ENCODE results near the gene NOC2L. TPM values are rescaled to one million over a fixed set of nuclear protein-coding genes. Genes with fewer than 3 reads are reported as not detected.
"Not testable (repeated sequence)": the region's sequence is repeated elsewhere in the genome, so short reads cannot be mapped to it uniquely, and the experiment has no call there.

The NOC2L gene
- total RNA-seq, 1 donor from 2014 or later = 71.9 TPM

DNA sequence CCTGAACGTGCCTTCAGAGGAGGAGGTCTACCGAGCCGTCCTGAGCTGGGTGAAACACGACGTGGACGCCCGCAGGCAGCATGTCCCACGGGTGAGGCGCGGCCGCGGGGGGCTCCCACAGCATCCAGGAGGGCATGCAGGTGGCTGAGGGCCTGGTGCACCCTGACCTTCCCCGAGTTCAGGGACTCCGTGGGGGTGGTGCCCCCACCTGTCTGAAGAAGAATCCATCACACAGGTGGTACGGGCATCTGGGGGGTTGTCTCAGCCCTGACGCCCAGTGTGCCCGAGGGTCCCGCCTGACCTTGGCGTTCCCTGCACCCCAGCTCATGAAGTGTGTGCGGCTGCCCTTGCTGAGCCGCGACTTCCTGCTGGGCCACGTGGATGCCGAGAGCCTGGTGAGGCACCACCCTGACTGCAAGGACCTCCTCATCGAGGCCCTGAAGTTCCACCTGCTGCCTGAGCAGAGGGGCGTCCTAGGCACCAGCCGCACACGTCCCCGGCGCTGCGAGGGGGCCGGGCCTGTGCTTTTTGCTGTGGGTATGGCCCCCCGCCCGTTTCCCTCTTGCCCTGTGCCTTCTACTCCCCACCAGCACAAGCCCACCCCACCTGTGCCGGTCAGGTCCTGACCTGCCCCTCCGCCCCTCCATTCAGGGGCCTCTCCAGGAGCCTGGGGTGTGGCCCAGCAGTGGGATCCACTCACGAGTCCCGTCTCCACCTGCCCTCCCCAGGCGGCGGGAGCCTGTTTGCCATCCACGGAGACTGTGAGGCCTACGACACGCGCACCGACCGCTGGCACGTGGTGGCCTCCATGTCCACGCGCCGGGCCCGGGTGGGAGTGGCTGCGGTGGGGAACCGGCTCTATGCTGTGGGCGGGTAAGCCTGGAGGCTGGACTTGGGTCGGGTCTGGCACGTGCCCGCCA, 3.6 kb upstream of the NOC2L start:
- DNase-seq (ENCODE audit: low spot score) = no peak

- DNase-seq (ENCODE audit: low spot score) = no peak
These were observed 2.1 kb upstream of the NOC2L start for GRCh38 chr1:961132-961669.

DNA sequence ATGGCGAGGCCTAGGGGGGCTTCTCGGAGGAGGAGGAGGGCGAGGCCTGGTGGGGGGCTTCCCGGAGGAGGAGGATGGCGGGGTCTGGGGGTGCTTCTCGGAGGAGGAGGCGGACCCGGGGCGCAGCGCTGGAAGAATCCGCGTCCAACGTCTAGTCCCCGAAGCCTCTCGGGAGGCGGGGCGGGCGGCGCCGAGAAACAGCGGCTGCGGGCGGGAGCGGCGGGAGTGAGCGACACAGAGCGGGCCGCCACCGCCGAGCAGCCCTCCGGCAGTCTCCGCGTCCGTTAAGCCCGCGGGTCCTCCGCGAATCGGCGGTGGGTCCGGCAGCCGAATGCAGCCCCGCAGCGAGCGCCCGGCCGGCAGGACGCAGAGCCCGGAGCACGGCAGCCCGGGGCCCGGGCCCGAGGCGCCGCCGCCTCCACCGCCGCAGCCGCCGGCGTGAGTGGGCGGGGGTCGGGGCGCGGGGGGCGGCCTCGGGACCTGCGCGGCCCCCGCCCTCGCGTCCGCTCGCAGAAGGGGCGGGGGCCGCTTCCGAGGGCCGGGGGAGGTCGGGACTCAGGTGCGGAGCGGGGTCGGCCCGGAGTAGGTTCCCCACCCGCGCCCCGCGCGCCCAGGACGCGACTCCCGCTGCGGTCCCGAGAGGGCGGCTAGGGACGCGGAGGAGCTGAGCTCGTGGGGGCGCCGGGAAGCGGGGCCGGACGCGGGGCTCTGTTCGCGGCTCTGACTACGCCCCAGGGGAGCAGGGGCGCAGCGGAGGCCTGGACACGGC, 1.5 kb upstream of the NOC2L start, which contains the start of gene KLHL17:
Gene KLHL17, plus strand, starts transcription at position 222 of the 769 bp plus-strand sequence. Its CDS starts 110 bp downstream, at position 332.
- DNase-seq (ENCODE audit: low spot score) = no peak

DNA sequence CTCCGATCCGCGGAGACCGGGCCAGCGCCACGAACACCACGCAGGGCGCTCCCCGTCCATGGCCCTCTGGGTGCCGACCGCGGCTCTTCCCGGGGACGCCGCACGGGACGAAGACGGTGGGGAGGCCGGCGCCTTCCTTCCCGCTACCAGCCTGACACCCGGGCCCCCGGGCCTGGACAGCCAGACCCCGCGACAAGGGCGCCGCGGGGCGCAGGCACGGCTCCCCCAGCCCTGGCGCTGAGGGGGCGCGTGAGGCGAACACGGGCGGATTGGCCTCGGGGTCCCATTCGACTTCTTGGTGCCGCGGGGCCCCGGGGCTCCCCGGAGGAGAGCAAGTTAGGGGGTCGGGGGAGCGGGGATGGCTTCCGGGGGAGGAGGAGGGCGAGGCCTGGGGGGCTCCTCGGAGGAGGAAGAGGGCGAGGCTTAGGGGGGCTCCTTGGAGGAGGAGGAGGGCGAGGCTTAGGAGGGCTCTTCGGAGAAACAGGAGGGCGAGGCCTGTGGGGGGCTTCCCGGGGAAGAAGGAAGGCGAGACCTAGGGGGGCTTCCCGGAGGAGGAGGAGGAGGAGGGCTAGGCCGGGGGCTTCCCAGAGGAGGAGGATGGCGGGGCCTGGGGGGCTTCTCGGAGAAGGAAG, 791 bp upstream of the NOC2L start:
- DNase-seq (ENCODE audit: low spot score) = no peak

- no peak for DNase-seq (ENCODE audit: low spot score)
These were observed 2.4 kb downstream of the NOC2L start for GRCh38 chr1:956636-957035.

DNA sequence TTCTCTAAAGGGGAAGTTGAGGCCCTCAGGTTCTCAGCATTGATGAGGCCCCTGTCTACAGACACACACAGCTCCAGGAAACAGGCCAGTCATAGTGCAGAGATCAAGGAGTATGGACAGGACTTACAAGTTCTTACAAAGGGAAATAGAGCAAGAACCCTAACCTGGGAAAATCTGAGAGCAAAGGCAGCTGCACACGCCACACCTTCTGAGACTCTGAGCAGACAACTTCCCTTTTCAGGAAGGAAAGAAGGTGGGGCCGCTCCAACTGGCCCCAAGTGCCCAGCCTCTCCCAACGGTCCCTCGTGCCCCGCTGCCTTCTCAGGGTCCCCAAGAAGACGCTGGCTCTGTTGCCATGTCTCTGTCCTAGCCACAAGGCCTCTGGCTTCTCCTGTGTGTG, 3.6 kb downstream of the NOC2L start:
- DNase-seq (ENCODE audit: low spot score) = no peak

DNA sequence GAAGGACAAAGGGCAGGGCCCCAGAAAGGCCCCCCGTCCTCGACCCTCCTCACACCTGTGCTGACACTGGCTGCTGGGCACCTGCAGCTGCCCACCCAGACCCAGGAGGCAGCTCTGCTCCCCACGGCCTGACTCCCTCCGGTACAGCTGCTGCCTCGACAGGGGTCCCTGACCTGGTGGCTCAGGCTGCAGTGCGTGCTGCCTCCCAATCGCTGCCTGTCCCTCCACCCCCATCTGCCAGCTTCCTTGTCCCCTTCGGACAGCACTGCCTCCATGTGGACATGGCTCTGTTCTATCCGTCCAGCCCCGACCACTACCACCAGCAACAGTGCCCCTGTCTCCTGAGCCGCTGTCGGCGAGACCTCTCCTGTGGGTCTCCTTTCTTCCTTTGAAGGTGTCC, 4.1 kb downstream of the NOC2L start:
- DNase-seq (ENCODE audit: low spot score) = no peak

DNA sequence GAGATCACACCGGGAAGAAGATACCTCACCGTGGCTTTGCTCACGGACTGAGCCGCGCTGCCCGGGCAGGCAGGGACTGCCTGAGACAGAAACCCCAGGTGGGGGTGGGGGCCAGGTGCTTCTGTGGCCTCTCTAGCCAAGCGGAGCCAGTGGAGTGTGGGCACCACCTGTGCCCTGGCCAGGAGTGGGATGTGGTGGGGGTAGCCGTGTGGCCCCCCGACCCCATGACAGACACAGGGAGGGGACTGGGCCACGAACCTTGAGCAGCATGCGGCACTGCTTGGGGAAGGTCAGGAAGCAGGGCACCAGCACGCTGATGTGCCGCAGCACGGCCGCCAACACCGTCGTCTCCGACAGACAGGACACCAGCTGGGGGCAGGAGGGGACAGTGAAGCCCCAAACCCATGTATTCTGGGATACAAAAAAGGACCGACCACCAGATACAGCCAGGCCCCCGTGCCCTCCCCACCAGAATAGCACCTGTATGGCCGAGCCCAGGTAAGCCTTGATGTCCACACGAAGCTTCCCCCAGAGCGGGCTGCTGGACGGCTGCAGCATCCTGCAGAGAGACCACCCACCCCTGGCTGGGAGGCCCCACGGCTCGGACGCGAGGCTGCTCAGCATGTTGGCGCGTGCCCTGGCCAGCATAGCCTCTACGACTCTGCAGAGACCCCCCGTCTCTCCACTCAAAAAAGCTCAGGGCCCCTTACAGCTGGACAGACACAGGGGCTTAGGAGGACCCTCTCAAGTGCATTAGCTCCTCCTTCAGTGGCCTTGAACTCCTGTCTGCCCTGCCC, 5.3 kb downstream of the NOC2L start:
- no peak for DNase-seq (ENCODE audit: low spot score)

- DNase-seq (ENCODE audit: low spot score) = no peak
These were observed 6.5 kb downstream of the NOC2L start for GRCh38 chr1:952603-953002.

DNA sequence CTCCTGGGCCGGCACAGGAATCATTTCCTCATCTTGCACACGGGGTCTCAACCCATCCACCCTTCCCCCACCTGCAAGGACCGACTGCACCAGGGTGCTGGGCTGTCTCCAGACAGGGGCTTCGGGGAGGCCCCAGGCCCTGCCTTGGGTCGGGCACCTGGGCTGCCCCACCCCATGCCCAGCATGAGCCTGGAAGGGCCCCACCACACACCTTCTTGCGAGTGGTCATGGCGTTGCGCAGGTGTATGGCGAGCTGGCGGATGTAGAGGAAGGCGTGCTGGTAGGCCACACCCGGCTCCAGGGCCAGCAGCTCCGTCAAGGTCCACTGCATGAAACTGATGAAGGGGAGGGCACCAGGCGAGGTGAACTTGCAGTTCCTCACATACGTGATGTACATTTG, 6.9 kb downstream of the NOC2L start:
- DNase-seq (ENCODE audit: low spot score) = no peak

GRCh38 chr1:951364-951763, 7.7 kb downstream of the NOC2L start:
- DNase-seq (ENCODE audit: low spot score) = no peak

GRCh38 chr1:950881-951280, 8.2 kb downstream of the NOC2L start:
- DNase-seq (ENCODE audit: low spot score) = no peak

- no peak for DNase-seq (ENCODE audit: low spot score)
These were observed 8.8 kb downstream of the NOC2L start for GRCh38 chr1:950268-950667.

DNA sequence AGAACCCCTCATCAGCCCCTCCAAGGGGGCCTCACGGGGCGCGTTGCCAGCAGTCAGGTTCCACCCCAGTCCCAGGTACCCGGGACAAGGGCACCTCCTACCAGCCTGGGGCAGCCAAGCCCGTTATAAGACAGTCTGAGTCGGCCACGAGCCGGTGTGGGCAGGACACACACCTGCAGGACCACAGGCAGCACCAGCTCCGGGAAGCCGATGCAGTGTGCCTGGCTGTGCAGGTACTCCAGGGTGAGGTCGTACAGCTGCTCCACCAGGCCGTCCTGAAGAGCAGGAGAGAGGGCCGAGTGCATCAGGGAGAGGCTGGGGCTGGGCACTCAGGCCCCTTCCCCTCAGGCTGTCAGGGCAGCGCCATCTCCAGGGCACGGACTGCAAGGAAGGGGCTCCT, 11.1 kb downstream of the NOC2L start:
- no peak for DNase-seq (ENCODE audit: low spot score)

DNA sequence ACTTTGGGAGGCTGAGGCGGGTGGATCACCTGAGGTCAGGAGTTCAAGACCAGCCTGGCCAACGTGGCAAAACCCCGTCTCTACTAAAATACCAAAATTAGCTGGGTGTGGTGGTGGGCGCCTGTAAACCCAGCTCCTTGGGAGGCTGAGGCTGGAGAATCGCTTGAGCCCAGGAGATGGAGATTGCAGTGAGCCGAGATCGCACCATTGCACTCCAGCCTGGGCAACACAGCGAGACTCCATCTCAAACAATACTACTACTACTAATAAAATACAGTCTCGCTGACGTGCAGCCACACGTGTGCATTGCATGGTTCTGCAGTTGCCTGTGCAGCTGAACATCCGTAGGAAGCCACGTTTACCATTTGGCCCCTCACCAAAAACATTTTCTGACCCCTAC, 12.2 kb downstream of the NOC2L start:
- DNase-seq (ENCODE audit: low spot score) = not testable (repeated sequence)

GRCh38 chr1:945688-946556, 13.1 kb downstream of the NOC2L start:
- no peak for DNase-seq (ENCODE audit: low spot score)

- DNase-seq (ENCODE audit: low spot score) = no peak
These were observed 14.4 kb downstream of the NOC2L start for GRCh38 chr1:944341-945325.

- DNase-seq (ENCODE audit: low spot score) = no peak
These were observed 15.3 kb downstream of the NOC2L start for GRCh38 chr1:943545-944340.

Measured in ureter (tissue), 1 donor.